ENCODE measurements around the gene HSPG2. TPM values are rescaled to one million over a fixed set of nuclear protein-coding genes. Genes with fewer than 3 reads are reported as not detected.

HSPG2 gene
- total RNA-seq, 1 experiment from 2014 or later: 35.1 TPM

DNA sequence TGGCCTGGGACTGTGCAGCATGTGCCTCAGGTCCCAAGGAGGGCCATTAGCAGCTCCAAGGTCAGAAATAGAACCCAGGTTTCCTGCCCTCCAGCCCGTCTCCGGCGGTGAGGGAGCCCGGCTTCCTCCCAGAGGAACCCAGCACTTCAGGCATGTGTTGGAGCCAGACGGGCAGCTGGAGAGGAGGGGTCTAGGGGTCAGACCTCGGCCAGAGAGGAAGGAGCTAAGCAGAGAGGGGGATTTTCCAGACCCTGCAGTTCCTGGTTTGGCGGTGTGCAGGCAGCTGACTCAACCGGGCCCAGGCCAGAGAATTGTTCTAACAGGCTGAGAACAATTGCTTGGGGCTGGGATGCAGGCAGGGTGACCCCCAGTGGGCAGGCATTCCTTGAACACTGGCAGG lies 37.1 kb downstream of the HSPG2 start:
- Histone ChIP-seq H3K9me2 (replicated peaks; ENCODE audit: low read length) (no peaks in the 10 kb centered on the region), H3K9me3 (ENCODE audit: low read length) (no peaks in the 10 kb centered on the region), H3K4me3 (ENCODE audit: low read length) (no peak overlapping the region), H3K9ac (ENCODE audit: low read length) (no peak overlapping the region), H3K27me3 (ENCODE audit: low read length) (no peaks in the 10 kb centered on the region), H3K79me2 (ENCODE audit: low read length) (no peaks in the 10 kb centered on the region), H2AFZ (ENCODE audit: low read length) (no peak overlapping the region), H3K4me1 (ENCODE audit: insufficient read depth, low read length) (no peaks in the 10 kb centered on the region; the same call in 1 of the 2 replicates), H3F3A (ENCODE audit: low read length, unreplicated experiment) (no peaks in the 10 kb centered on the region), H3K4me2 (ENCODE audit: low read length) (no peak overlapping the region), H3K27ac (ENCODE audit: low read length) (no peak overlapping the region), H4K20me1 (ENCODE audit: low read length) (no peaks in the 10 kb centered on the region), H3K36me3 (ENCODE audit: low read depth, low read length) (no peaks in the 10 kb centered on the region; the same call in 1 of the 2 replicates)
- no peak for DNase-seq
- TF ChIP-seq EZH2phosphoT487 (IDR thresholded peaks at IDR 0.05; ENCODE audit: borderline replicate concordance, low read length): no peak
- TF ChIP-seq, protein P1, sequence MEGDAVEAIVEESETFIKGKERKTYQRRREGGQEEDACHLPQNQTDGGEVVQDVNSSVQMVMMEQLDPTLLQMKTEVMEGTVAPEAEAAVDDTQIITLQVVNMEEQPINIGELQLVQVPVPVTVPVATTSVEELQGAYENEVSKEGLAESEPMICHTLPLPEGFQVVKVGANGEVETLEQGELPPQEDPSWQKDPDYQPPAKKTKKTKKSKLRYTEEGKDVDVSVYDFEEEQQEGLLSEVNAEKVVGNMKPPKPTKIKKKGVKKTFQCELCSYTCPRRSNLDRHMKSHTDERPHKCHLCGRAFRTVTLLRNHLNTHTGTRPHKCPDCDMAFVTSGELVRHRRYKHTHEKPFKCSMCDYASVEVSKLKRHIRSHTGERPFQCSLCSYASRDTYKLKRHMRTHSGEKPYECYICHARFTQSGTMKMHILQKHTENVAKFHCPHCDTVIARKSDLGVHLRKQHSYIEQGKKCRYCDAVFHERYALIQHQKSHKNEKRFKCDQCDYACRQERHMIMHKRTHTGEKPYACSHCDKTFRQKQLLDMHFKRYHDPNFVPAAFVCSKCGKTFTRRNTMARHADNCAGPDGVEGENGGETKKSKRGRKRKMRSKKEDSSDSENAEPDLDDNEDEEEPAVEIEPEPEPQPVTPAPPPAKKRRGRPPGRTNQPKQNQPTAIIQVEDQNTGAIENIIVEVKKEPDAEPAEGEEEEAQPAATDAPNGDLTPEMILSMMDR (conservative IDR thresholded peaks at IDR 0.05; ENCODE audit: low read depth, low read length): no peak
- TF ChIP-seq EZH2 (IDR thresholded peaks at IDR 0.05; ENCODE audit: low read length, unreplicated experiment): no peak
- no peak for ATAC-seq
- POLR2A ChIA-PET (ENCODE audit: unreplicated experiment): no interaction called here
- no TSS peak for BruUV-seq (replicated peaks)
- CTCF ChIA-PET: no interaction called here
- intact Hi-C loops (cut with micrococcal nuclease): no loop called here

DNA sequence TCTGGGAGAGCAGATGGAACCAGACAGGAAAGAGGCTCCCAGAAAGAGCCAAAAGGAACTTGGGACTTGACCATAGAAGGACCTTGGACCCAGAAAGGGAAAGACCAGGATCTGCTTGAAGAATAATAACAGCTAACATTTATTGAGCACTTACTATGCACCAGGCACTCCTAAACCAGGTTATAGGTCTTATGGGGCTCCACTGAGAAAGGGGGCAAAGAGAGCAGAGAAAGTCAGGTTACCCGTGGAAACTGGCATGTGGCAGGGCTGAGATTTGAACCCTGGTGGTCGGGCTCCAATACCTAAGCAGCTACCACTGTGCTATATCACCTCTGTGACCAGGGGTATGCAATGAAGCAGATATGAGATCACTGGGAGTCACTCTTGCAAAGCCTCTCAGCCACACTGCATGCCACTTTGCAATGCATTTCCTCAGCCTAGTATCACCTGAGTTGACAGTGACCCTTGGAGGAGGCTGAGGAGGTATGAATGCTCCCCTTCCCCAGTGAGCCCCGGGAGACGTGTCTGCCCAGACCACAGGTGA lies 37.8 kb downstream of the HSPG2 start:
- DNase-seq (no peak), ATAC-seq (no peak)
- TF ChIP-seq, protein P1 (conservative IDR thresholded peaks at IDR 0.05; ENCODE audit: low read depth, low read length): no peak
- no peak for TF ChIP-seq EZH2phosphoT487 (IDR thresholded peaks at IDR 0.05; ENCODE audit: borderline replicate concordance, low read length)
- TF ChIP-seq EZH2 (IDR thresholded peaks at IDR 0.05; ENCODE audit: low read length, unreplicated experiment): no peak
- H3K27me3 ChIP-seq (ENCODE audit: low read length): no peaks in the 10 kb centered on the region
- no peaks in the 10 kb centered on the region for H3K79me2 ChIP-seq (ENCODE audit: low read length)
- ChIA-PET POLR2A (ENCODE audit: unreplicated experiment) (no interaction called here), CTCF (no interaction called here)
- no peaks in the 10 kb centered on the region for H3F3A ChIP-seq (ENCODE audit: low read length, unreplicated experiment)
- H3K9ac ChIP-seq (ENCODE audit: low read length): no peak overlapping the region
- H3K4me2 ChIP-seq (ENCODE audit: low read length): no peak overlapping the region
- H4K20me1 ChIP-seq (ENCODE audit: low read length): no peaks in the 10 kb centered on the region
- H3K9me3 ChIP-seq (ENCODE audit: low read length): no peaks in the 10 kb centered on the region
- no peaks in the 10 kb centered on the region for H3K4me1 ChIP-seq (ENCODE audit: insufficient read depth, low read length)
- intact Hi-C loops (cut with micrococcal nuclease): no loop called here
- no peak overlapping the region for H3K27ac ChIP-seq (ENCODE audit: low read length)
- H3K36me3 ChIP-seq (ENCODE audit: low read depth, low read length): no peaks in the 10 kb centered on the region; the same call in 1 of the 2 replicates
- BruUV-seq (replicated peaks): no TSS peak
- no peaks in the 10 kb centered on the region for H3K9me2 ChIP-seq (replicated peaks; ENCODE audit: low read length)
- H3K4me3 ChIP-seq (ENCODE audit: low read length): no peak overlapping the region
- no peak overlapping the region for H2AFZ ChIP-seq (ENCODE audit: low read length)

DNA sequence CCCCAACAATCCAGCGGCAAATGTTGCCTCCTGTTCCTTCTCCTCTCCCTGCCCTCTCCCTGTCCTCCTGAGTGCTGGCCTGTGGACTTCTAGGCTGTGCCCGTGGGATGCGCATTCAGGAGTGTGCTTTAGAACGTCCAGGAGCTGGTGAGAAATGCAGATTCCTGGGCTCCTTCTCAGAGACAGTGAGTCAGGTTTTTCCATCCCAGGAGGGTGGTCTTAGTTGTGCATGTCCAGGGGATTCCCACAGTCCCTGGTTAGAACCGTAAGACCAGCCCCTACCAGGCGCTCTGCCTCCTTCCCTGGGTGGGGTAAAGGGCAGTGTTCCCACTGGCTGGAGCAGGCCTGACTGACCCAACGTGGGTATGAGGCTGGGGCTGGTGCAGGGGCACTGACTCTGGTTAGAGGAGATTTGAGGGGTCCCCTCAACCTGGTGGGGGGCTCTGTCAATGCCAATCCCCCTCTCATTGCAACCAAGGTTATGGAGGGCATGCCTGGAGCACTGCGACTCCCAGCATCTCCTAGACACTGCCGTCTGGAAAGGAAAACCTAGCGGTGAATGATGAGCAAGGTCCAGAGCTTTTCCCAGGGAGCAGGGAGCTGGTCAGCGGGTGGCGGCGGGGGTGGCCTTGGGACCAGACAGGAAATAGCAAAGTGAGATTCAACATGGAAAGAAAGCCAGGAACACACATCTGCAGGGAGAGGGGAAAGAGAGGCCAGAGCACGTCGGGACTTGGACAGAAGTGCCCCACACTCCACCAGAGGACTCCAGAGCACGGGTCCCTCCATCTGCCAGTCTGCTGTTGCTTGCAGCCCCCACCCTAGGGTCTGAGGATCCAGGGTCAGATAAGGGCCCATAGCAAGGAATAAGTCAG lies 38.5 kb downstream of the HSPG2 start:
- no peak for DNase-seq
- Histone ChIP-seq H3K79me2 (ENCODE audit: low read length) (no peaks in the 10 kb centered on the region), H3K36me3 (ENCODE audit: low read depth, low read length) (no peaks in the 10 kb centered on the region; the same call in 1 of the 2 replicates), H3K27ac (ENCODE audit: low read length) (no peak overlapping the region), H3K4me2 (ENCODE audit: low read length) (no peak overlapping the region), H3F3A (ENCODE audit: low read length, unreplicated experiment) (no peaks in the 10 kb centered on the region), H3K4me3 (ENCODE audit: low read length) (no peak overlapping the region), H4K20me1 (ENCODE audit: low read length) (no peaks in the 10 kb centered on the region), H2AFZ (ENCODE audit: low read length) (no peak overlapping the region), H3K9me3 (ENCODE audit: low read length) (no peaks in the 10 kb centered on the region), H3K27me3 (ENCODE audit: low read length) (no peaks in the 10 kb centered on the region), H3K9me2 (replicated peaks; ENCODE audit: low read length) (no peaks in the 10 kb centered on the region), H3K4me1 (ENCODE audit: insufficient read depth, low read length) (no peaks in the 10 kb centered on the region), H3K9ac (ENCODE audit: low read length) (no peak overlapping the region)
- POLR2A ChIA-PET (ENCODE audit: unreplicated experiment): no interaction called here
- ATAC-seq: no peak
- TF ChIP-seq EZH2 (IDR thresholded peaks at IDR 0.05; ENCODE audit: low read length, unreplicated experiment): no peak
- CTCF ChIA-PET: no interaction called here
- no TSS peak for BruUV-seq (replicated peaks)
- intact Hi-C loops (cut with micrococcal nuclease): no loop called here

All from PC-3 (cell line).